HG03095 (cell line): ENCODE data around the gene MRPL58.

Experiments used
- ATAC-seq: cut with Tn5 transposase; IDR thresholded peaks from one replicate; pipeline ENCODE4 v1.9.1; 2021; ENCODE audit warnings: moderate library complexity; ENCODE audit not compliant: unreplicated experiment

MRPL58 gene

DNA sequence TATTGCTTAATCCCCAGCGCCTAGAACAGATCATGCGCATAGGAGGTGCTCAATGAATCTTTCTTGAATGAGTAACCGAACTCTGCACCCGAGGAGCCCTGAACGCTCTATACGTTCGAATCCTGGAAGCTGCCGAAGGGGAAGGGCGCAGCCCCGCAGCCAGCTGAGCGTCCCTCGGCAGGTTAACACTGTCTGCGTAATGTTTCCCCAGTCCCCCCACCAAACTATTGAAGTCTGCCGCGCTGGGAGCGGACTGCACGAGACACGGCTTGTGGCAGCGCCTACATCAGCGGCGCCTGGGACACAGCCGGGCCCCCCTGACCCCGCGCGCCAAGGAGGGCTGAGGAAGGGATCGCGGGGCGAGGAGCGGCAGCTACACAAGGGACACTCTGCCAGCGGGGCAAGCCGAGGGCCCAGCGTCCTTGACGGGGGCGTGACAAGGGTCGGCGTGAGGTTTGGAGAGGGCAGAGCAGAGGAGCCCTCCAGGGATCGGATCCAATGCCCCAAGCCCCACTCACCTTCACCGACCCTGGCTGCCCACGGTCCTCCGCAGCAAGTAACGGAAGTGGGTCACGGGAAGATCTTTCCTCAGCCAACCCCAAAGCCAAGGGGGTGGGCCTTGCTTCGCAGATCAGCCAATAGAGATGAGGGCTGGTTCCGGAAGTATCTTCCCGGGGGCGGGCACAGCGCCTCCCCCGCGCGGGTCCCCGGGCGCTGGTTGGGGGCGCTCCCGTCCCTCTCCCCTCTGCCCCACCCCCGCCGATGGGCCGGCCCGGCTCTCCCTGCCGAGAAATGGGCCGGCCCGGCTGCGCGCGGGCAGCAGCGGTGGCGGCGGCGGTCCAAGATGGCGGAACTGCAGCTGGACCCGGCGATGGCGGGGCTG lies 34.2 kb downstream of the MRPL58 start, which contains the start of the genes ATP5PD and KCTD2:
Gene ATP5PD, minus strand, starts transcription at position 563 of the 883 bp plus-strand sequence. CDS start 4,319 bp downstream, outside the sequence.
Gene KCTD2, plus strand, starts transcription at position 819 of the 883 bp plus-strand sequence. Its CDS starts 26 bp downstream, at position 845.
- ATAC-seq = peak; percentile 97

DNA sequence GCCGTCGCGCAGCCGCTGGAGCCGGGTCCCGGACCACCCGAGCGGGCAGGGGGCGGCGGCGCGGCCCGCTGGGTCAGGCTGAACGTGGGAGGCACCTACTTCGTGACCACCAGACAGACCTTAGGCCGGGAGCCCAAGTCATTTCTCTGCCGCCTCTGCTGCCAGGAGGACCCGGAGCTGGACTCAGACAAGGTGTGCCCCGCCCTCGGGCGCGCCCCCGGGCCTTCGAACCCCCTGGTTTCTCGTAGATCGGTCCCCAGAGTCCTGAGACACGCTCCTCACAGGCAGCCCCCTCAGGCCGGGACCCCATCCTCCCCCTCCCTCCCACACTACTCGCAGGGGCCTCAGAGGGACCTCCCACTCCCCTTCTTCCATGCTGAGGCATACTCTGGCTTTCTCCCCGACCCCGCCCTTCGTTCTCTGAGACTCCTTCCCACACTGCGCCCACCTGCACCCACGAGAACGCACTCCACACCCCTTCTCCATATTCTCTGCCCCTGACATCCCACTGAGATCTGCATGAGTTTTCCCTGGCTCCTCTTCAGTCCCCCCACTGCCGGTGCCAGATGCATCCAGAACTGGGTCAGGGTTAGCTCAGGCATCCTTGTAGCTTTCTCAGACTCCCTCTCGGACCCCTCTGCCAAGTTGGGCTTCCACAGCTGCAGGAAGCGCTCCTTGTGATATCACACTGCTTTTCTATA lies 35.1 kb downstream of the MRPL58 start:
- ATAC-seq = peak; percentile 10

DNA sequence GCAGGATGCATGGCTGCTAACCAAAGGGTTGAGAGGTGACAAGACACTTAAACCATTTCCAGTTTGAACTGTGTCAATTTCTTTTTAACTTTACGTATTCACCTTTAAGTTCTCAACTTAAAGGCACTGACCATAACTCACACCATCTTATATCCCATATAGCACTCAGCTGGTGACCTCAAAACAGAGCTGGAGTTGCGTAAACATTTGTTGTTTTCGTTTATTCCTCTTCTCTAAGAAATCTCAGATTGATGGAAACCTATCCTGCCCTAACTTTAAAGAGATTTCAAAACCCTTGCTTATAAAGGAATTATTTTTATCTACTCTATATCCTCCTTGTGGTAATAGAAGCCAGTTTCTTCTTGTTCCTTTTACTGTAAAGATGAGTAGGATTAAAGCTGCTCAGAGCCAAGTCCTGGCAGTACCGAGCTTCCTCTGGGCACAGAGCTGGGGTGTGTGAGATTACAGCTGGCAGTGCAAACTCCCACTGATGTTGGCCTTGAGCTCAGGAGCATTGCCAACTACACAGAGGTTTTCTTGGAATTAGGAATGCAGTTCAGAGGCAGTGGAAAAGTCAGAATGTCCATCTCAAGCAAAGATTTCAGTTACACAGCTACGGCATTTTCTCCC lies 35.9 kb downstream of the MRPL58 start:
- ATAC-seq = no peak

DNA sequence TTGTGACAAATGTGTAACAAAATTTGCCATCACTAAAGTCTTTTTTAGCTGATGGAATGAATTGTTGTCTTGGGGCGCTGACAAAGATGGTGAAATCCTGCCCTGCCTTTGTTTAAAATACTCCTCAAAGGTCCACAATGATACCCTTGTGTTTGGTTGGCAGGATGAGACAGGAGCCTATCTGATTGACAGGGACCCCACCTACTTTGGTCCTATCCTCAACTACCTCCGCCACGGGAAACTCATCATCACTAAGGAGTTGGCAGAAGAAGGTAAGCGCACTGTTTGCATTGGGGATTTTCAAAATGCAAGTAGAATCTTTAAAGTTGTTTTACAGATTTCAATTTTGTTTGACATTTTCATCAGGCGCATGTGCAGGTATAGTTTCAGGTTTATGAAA lies 36.6 kb downstream of the MRPL58 start:
- no peak for ATAC-seq

DNA sequence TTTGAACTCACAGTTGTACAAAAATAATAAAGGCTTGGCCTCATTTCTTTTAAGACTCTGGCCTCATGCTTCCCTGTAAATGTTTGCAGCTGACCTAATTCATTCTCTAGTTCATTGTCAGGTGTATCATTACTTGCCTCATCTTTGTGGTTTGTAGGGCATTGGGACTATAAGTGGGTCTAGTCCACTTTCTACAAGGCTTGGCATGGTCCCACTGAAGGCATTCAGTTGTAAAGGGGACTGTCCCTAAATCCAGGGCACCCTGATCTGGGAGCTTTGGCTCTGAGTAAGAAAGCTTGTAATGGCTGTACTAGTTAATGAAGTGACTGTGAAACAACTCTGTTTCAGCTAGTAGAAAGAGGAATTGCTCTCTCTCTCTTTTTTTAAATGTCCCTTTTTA lies 37.2 kb downstream of the MRPL58 start:
- ATAC-seq = no peak

DNA sequence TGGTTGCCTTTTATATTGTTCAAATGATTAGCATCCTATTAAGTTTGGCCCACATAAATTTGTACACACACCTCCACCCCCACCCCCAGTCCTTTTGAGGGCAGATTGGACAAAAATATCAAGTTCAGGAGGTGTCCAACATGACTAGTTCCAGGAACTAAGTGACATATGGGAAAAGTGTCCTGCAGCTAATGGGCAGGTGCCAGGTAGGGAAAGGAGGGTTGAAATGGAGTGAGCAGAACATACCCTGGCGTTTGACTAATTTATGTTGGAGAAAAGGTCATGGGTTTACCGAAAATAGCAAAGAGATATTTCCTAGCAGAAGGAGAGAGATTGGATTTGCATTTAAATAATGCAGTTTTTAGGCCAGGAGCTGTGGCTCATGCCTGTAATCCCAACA lies 39.5 kb downstream of the MRPL58 start:
- no peak for ATAC-seq

DNA sequence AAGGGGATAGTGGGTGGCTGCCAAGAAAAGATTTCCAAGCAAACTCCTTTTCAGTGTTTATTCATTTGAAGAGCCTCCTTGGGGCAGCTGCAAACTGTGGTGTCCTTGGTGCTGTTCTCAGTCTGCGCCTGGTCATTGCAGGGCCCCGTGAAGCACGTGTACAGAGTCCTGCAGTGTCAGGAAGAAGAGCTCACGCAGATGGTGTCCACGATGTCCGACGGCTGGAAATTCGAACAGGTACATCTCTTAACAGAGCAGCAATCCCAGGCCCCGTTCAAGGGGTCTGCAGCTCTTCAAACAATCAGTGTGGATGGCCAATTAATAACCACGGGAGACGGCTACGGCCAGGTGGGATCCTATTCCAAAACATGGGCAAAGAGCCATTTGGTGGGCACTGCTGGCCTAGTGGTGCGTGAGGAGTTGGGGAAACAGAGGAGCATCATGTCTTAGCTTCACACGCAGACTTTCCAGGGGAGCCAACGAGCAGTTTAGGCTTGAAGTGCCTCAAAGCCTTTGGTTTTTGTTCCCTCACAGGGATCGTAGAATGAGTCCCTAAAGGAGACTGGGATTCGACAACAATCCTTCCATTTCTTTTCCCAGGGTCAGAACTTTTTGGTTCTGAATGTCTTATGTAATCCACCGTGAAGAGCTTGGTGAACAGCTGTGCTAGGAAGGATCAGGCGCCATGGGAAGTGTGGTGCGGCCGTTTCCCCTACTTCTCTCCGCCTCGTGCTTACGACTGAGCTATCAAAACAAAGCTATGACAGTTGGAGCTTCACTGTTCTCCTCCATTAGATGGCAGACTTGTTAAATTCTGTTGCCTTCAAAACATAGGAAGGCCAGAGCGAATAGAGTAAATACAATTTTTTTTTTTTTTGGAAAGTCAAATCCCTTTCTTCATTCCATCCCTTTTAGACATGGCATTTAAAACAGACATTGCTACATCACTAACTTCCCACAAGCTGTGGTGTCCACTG lies 47.2 kb downstream of the MRPL58 start:
- ATAC-seq = no peak

DNA sequence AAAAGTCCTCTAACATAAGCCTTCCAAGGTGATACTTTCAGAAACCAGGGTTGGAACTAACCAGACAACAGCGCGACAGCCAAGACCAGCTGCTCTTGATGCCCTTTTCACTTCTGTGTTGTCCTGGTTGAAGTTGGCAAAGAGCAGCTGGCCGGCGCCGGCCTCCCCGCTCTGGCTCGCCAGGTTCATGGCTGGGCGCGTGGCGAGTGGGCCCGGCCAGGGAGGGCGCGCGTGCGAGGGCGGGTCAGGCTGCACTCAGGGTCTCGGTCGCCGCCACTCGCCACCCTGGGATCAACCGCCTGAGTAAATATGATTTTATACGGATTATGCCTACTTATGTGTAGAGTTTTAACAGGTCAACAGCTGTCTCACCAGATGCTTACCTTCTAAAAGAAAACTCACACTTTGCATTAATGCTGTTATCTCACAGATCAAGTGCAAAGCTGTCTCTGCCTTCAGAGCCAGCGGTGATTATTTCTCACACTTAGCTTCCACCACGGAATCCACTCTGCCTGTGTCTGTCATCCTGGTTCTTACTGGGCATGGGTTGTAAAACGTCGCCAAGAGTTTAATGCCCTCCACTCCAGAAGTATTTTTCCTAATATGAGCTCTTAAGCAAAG lies 48.1 kb downstream of the MRPL58 start:
- no peak for ATAC-seq

DNA sequence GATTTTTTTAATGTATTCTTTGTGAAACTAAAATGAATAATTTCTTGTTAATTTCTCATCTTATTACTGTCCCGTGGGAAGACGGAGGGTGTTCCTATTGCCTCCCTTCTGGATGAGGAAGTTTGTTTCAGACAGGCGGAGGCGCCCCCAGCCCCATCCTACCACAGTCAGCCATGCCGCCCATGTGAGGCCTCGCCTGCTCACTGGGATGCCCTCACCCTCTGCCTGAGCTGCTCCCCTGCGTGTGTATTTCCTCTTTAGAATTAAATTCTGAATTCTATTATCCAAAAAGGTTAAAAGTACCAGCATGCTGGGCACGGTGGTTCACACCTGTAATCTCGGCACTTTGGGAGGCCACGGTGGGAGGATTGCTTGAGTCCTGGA lies 48.6 kb downstream of the MRPL58 start:
- ATAC-seq = no peak

DNA sequence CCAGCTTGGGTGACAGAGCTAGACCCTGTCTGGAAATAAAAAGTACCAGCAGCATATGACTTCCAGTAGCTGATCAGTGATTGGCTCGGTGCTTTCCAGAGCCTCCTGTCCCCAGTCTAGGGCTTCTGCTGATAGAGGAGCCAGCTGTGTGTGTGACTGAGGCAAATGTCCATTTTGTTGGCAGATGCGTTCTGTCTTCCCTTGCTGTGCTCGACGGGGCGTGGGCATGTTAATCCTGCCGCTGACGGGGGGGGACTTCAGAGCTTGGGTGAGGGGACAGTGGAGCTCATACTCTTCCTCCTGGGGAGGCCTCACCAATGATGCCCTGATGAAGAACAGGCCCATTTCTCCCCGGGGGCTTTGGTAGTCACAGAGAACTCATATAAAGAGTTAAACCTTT lies 49.1 kb downstream of the MRPL58 start:
- no peak for ATAC-seq

DNA sequence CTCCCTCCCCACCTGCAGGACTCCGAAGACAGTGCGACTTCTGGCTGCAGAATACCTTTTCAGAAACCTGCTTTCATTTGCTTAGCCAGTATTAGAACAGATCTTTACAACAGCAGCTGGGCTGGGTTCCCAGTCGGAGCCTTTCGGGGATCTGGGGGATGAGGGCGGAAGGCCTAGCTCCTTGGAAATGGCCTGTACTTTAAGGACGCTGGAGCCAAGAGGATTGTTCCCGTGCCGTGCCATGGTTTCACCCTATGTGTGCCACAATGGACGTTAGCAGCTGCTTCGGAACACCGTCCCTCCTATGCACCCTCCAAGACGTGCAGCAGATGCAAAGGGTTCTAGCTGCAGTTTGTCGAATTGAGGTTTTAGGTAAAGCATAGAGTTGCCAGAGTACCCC lies 50.7 kb downstream of the MRPL58 start:
- ATAC-seq = no peak

DNA sequence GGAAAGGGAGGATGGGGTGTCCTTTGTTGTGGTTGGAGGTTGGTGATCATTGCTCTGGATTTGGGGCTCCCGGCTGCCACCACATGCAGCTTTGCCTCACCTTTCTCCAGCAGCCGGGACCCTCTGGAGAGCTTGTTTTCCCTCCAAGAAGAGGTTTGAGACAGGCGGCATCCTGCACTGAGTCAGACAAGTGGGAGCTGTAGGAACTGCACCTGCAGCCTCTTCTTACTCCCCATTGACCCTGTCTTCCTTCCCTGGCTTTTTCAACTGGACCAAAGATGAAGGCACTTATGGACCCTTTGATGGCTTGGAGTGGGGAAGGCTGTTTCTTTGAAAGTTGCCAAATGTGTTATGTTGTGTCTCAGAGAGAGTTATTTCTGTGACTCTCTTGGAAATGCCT lies 51.2 kb downstream of the MRPL58 start:
- no peak for ATAC-seq

DNA sequence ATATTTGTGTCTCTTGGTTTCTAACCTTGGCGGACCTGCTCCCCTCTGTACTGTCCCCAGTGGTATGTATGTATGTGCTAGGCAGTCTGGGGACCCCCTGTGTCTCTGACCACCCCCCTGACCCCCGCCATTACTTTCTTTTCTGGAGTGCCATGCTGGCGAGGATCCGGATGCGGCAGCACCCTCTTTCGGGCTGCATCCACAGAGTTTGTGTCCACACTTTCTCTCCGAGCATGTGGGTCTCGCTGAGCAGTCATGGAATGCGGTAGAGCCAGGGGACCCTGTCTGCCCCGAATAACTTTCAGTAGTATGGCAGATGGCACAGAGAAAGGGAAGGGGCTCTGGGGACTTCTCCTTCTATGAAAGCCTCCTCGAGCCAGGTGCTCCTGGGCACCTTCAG lies 51.6 kb downstream of the MRPL58 start:
- ATAC-seq = no peak

DNA sequence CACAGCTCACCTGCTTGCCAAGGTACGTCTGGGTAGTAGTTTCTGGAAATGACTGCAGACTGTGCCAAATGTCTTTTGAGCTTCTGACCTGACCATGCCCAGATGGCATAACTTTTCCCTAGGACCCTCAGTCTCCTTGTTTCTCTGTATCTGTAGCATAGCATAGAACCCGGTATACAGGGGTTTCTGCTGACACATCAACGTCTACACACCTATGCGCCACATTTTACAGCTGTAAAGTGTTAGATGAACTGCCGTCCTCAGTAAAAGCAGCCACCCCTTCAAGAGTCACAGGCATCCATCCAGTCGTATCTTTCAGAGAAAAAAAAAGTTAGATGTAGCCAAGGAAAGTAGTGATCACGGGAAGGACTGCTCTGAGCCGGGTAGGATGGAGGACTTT lies 52.0 kb downstream of the MRPL58 start:
- no peak for ATAC-seq

DNA sequence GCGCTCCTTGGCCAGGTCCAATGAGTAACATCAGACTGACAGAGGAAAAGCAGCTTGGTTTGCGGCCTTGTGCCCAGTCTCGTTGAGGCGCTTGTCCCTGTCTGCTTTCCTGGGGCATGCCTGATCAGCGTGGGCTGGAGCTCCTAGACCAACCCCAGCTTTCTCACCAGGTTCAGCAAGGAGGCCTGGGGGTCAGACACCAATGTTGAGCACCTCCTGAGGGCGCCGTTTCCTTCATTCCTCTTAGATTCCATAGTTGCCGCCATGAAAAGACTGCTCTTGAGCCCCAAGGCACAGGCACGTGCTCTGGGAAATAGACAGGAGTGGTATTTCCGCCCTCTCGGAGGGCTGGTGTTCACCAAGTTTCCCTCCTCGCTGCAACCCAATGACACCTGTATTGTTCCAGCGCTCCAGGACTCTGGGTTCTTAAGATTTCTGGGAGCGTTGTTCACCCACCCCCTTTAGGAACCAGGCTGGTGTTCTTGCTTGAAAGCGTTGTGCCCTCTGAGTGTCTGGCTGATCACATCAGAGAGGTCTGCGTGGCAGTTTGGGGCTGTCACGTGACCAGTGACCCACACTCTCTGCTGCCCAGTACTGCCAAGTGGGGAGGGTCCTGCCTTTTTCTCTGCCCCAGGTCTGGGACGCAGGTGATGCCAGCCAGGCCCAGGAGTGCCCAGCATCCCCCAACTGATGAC lies 52.5 kb downstream of the MRPL58 start:
- ATAC-seq = no peak

DNA sequence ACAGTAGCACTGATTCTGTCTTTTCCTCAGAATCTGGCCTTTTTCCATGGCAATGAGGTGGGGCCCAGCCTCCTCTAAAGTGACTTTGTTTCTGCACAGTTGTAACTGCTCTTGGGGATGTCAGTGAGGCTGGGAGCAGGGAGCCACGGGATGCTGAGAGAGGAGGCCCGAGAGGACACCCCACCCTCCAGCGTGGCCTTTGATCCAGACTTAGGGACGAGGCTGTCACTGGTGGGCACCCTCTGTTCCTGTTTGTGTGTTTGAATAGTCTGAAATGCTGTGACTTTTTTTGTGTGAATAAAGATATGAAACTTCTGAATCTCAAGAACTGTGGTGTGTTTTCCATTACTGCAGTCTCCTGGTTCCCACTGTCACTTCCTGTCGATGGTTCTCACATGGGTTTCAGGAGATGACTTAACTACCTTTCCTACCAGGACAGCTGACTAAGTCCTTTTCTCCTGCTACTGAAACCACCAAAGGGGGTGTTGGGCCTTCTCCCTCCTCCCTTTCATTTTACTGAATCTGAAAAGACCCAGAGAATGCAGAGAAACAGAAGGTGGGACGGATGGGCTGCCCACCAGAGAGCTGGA lies 53.2 kb downstream of the MRPL58 start:
- no peak for ATAC-seq

DNA sequence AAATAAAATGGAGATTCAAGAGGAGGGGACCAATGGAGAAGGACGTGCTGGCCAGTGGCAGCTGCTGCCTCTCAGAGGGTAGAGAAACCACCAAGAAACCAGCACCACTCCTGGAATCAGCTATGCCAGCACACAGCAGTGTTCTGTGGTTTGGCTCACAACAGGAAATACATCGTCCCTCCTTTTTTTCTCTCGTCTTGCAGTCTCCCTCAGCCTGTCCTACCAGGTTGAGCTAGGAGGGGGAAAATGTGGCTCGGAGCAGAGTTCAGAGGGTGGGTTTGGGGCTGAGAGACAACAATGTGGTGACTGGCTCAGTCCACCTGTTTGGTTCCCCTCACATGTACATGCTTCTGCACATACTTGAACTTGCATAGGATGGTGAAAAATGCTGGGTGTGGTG lies 55.4 kb downstream of the MRPL58 start:
- no peak for ATAC-seq

DNA sequence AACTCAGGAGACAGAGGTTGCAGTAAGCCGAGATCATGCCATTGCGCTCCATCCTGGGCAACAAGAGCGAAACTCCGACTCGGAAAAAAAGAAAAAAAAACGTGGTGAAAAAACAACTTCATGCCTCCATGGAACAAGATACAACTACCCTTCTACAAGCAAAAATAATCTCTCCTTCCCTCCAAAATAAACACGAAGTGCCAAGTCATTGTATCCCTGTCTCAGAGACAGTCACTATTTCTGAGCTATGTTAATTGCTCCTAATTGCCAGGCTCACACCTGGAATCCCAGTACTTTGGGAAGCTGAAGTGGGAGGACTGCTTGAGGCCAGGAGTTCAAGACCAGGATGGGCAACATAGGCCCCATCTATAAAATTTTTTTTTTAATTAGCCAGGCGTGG lies 56.3 kb downstream of the MRPL58 start:
- no peak for ATAC-seq

DNA sequence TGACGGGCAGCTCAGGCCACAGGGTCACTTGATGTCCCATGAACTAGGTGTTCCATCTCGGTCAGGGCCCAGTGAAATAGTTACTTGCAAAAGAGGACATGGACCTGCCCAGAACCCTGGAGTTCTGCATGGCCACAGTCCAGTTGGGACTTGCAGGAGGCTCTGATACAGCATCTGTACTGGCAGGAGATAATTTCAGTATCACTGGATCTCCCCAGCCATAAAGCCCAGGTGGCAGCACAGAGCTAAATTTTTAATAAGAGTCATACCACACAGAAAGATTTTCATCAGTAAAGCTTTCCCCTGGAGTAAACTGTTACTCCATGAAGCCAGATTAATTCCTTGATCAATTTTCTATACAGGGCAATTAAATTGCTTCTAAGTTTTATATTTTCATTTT lies 57.3 kb downstream of the MRPL58 start:
- ATAC-seq = no peak
